Suprapubic skin (tissue), 4 donors: ENCODE measurements around the gene CNOT4. TPM values are rescaled to one million over a fixed set of nuclear protein-coding genes. Genes with fewer than 3 reads are reported as not detected.

Source experiments
- DNase-seq, 2 donors: peaks; one replicate each; pipeline ENCODE4 v3.0.0-alpha.2; 2019; ENCODE audit warnings: low spot score in 2 of 2
- H3K27ac ChIP-seq: fragments of 200-600 bp; sonication (generic); one replicate; pipeline ENCODE4 v1.5.1; 2019
- H3K27me3 ChIP-seq: fragments of 200-600 bp; sonication (generic); one replicate; pipeline ENCODE4 v1.5.1; 2019
- H3K36me3 ChIP-seq: fragments of 200-600 bp; sonication (generic); one replicate; pipeline ENCODE4 v1.5.1; 2019
- H3K4me1 ChIP-seq: fragments of 200-600 bp; sonication (generic); one replicate; pipeline ENCODE4 v1.5.1; 2019
- H3K4me3 ChIP-seq: fragments of 200-600 bp; sonication (generic); one replicate; pipeline ENCODE4 v1.5.1; 2019; ENCODE audit warnings: mild to moderate bottlenecking
- H3K9me3 ChIP-seq: fragments of 200-600 bp; sonication (generic); one replicate; pipeline ENCODE4 v1.5.1; 2019
- CTCF ChIP-seq, 2 donors: fragments of 200-600 bp in 1 of 2; fragments of 450-650 bp in 1 of 2; sonication (generic) in 1 of 2; IDR thresholded peaks; one replicate each; pipeline ENCODE4 v1.5.1; 2016 to 2019; ENCODE audit warnings: antibody characterized with exemption in 2 of 2, mild to moderate bottlenecking in 1 of 2, moderate library complexity in 1 of 2
- EP300 ChIP-seq: sonication (generic); formaldehyde crosslinking; IDR thresholded peaks from one replicate; pipeline ENCODE4 v1.6.1; 2017; ENCODE audit warnings: antibody characterized with exemption
- POLR2A ChIP-seq, 2 donors: fragments of 450-650 bp; IDR thresholded peaks; one replicate each; pipeline ENCODE4 v1.6.1; 2017; ENCODE audit warnings: antibody characterized with exemption in 2 of 2, mild to moderate bottlenecking in 2 of 2, moderate library complexity in 2 of 2
- POLR2AphosphoS5 ChIP-seq, 3 donors: sonication (generic); formaldehyde crosslinking; IDR thresholded peaks; one replicate each; pipeline ENCODE4 v1.6.1; 2017; ENCODE audit warnings: antibody characterized with exemption in 3 of 3
- WGBS: methylation state at CpG from one replicate; pipeline ENCODE4 v1.1.5; 2018; 5-methylcytosine and 5-hydroxymethylcytosine counted together
- total RNA-seq, 4 donors: library from RNA; depleted of rRNA; stranded (reverse); fragments of >200 nt; gene quantifications; one replicate each; pipeline ENCODE4 v1.1.0, GENCODE V29; 2016

CNOT4 gene
- total RNA-seq, 4 donors from 2014 or later, result 17.2 to 32.3 (median 22.6) TPM

- DNase-seq, result no peak
- H3K9me3 ChIP-seq, result no peaks in the 10 kb centered on the region
- no peak for TF ChIP-seq EP300
- TF ChIP-seq CTCF (IDR thresholded peaks at IDR 0.05), result no peak
- TF ChIP-seq POLR2A (IDR thresholded peaks at IDR 0.05), result no peak
- TF ChIP-seq POLR2AphosphoS5 (IDR thresholded peaks at IDR 0.05), result no peak
- no peaks in the 10 kb centered on the region for H3K27me3 ChIP-seq
- H3K36me3 ChIP-seq, result peaks cover 16% of the 10 kb centered on the region
- H3K27ac ChIP-seq, result no peak overlapping the region
- no peaks in the 10 kb centered on the region for H3K4me1 ChIP-seq
- no peak overlapping the region for H3K4me3 ChIP-seq
Measured at GRCh38 chr7:135411098-135411497, 98.8 kb downstream of the CNOT4 start.

- no peak overlapping the region for H3K27ac ChIP-seq
- no peak for DNase-seq
- no peak for TF ChIP-seq POLR2AphosphoS5 (IDR thresholded peaks at IDR 0.05)
- no peak for TF ChIP-seq EP300
- no peak for TF ChIP-seq POLR2A (IDR thresholded peaks at IDR 0.05)
- TF ChIP-seq CTCF (IDR thresholded peaks at IDR 0.05), result no peak
- H3K9me3 ChIP-seq, result no peaks in the 10 kb centered on the region
- H3K27me3 ChIP-seq, result no peaks in the 10 kb centered on the region
- WGBS, result 95% methylated on average over 3 of the region's 3 CpGs
- peaks cover 20% of the 10 kb centered on the region for H3K36me3 ChIP-seq
- no peaks in the 10 kb centered on the region for H3K4me1 ChIP-seq
- H3K4me3 ChIP-seq, result no peak overlapping the region
Measured at GRCh38 chr7:135410543-135410942, 99.4 kb downstream of the CNOT4 start.

GRCh38 chr7:135409845-135410542 lies 99.9 kb downstream of the CNOT4 start:
- WGBS, result 95% methylated on average over 2 of the region's 2 CpGs
- H3K36me3 ChIP-seq, result peaks cover 20% of the 10 kb centered on the region
- DNase-seq, result no peak
- H3K4me1 ChIP-seq, result no peaks in the 10 kb centered on the region
- TF ChIP-seq CTCF (IDR thresholded peaks at IDR 0.05) (no peak), EP300 (no peak), POLR2A (IDR thresholded peaks at IDR 0.05) (no peak), POLR2AphosphoS5 (IDR thresholded peaks at IDR 0.05) (no peak)
- no peak overlapping the region for H3K27ac ChIP-seq
- H3K4me3 ChIP-seq, result no peak overlapping the region
- no peaks in the 10 kb centered on the region for H3K27me3 ChIP-seq
- no peaks in the 10 kb centered on the region for H3K9me3 ChIP-seq

- no peak for TF ChIP-seq EP300
- no peak for TF ChIP-seq POLR2AphosphoS5 (IDR thresholded peaks at IDR 0.05)
- no peak for TF ChIP-seq POLR2A (IDR thresholded peaks at IDR 0.05)
- no peak for TF ChIP-seq CTCF (IDR thresholded peaks at IDR 0.05)
- no peak for DNase-seq
- no peaks in the 10 kb centered on the region for H3K4me1 ChIP-seq
- peaks cover 20% of the 10 kb centered on the region for H3K36me3 ChIP-seq
- H3K4me3 ChIP-seq, result no peak overlapping the region
- no peaks in the 10 kb centered on the region for H3K9me3 ChIP-seq
- no peak overlapping the region for H3K27ac ChIP-seq
- H3K27me3 ChIP-seq, result no peaks in the 10 kb centered on the region
Measured at GRCh38 chr7:135407884-135408283, 102.0 kb downstream of the CNOT4 start.

- peaks cover 15% of the 10 kb centered on the region for H3K36me3 ChIP-seq
- no peak overlapping the region for H3K27ac ChIP-seq
- H3K9me3 ChIP-seq, result no peaks in the 10 kb centered on the region
- H3K27me3 ChIP-seq, result no peaks in the 10 kb centered on the region
- WGBS, result 88% methylated on average over 3 of the region's 3 CpGs
- no peak overlapping the region for H3K4me3 ChIP-seq
- no peak for TF ChIP-seq POLR2A (IDR thresholded peaks at IDR 0.05)
- no peak for DNase-seq
- no peaks in the 10 kb centered on the region for H3K4me1 ChIP-seq
Measured at GRCh38 chr7:135406918-135407317, 103.0 kb downstream of the CNOT4 start.

GRCh38 chr7:135405969-135406368 lies 103.9 kb downstream of the CNOT4 start:
- H3K9me3 ChIP-seq, result no peaks in the 10 kb centered on the region
- DNase-seq, result no peak
- no peak for TF ChIP-seq POLR2AphosphoS5 (IDR thresholded peaks at IDR 0.05)
- no peak for TF ChIP-seq POLR2A (IDR thresholded peaks at IDR 0.05)
- no peak for TF ChIP-seq EP300
- TF ChIP-seq CTCF (IDR thresholded peaks at IDR 0.05), result no peak
- 93% methylated on average over 2 of the region's 2 CpGs for WGBS
- no peak overlapping the region for H3K27ac ChIP-seq
- H3K4me1 ChIP-seq, result no peaks in the 10 kb centered on the region
- no peaks in the 10 kb centered on the region for H3K27me3 ChIP-seq
- H3K36me3 ChIP-seq, result peaks cover 15% of the 10 kb centered on the region
- H3K4me3 ChIP-seq, result no peak overlapping the region
